ENCODE data around the gene TMEFF2.

TMEFF2 gene

DNA sequence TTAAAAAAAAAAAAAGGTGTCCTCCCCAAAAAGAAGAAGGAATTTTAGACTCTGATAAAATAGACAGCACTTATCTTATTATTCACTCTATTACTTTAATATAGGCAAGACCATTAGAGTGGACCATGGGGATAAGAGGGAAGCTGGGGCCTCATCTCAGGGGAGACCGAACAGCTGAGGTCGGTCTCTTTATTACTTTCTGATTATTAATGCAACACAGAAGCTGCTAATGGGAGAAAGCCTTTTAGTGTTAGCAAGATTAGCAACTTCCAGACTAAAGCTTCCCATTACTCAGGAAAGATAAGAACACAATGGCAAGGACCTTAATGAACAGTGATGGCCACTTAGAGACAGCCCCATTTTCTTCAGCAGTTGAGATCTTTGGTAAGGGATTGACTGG is 135.5 kb downstream of the TMEFF2 start:
- DNase-seq = no peak

DNA sequence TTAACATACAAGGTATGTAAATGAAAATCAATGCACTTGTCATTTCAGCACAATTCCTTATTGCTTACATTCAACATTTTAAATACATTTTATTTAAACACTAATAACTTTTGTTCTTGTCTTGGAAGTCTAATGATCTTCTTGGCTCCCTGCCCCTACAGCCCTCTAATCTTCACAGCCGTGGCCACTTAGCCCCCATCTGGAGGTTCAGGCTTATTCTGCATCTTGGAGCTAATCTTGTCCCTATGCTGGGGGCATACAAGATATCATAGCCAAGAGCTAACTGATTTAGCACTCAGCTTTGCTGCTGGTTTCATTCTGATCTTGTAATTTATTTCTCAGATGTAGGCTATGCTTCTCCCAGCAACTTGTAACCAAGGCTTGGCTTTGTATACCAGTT is 140.8 kb downstream of the TMEFF2 start:
- no peak for DNase-seq

DNA sequence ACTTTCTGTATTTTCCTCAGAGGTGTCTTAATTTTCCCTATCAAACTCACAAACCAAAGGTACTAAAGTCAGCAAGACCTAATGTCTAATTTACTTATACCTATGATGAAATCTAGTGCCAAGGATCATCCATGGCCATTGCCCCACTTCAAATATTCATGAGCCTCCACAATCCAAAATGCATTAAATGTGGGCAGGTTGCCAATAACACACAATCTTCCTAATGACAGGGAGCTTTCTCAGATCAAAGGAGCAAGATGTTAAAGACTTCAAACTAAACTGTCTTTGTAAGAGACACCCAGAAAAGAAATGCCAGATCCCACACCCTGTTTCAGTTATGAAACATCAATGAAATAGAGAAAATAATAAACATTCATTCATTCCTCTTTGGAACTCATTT is 143.2 kb downstream of the TMEFF2 start:
- no peak for DNase-seq

DNA sequence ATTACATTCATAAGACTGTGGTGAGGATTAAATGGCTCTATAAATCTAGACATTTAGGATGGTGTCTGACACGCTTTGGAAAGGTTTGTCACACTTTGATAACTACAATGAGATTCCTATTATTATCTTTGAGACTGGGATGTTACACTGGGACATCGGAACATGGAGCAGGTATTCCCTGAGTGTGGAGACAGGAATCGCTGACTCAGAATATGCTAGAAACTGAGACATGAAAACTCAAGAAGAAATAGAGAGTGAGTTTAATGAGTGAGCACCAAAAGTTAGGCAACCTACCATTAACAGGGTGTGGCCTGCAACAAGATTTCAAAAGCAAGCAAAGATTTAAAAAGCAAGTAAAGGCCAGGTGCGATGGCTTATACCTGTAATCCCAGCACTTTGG is 145.4 kb downstream of the TMEFF2 start:
- no peak for DNase-seq

DNA sequence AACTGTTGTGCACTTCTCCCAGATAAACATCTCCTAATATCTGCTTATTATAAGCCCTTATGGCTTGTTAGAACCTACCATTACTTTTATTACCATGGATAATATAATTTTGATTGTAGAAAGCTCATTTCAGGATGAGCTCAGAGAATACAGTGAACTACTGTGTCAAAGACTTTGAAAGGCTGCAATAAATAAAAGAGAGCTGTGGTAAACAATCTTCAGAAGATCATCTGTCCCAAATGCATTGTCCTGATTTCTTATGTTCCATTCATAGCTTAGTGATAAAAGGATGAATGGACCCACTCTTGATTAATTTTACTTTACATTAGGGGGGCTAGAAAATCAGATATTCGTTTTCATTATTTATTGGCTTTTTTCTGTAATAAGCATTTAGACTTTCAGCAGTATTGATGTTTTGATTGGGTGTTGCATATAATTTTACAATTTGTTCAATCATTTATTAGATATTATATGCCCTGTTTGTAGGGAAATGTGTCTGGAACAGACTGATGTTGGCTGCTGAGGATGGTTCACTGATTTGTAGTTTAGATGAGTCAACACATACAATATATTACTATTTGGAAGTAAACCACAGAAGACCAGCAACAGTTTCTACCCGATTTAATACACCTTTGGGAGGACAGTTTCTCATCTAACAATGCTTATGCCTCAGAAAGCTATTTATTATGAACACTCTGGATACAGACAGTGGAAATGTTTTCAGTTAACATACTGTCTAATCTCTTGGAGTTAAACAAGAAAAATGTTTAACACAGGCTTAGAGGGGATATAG is 147.2 kb downstream of the TMEFF2 start:
- DNase-seq = no peak

DNA sequence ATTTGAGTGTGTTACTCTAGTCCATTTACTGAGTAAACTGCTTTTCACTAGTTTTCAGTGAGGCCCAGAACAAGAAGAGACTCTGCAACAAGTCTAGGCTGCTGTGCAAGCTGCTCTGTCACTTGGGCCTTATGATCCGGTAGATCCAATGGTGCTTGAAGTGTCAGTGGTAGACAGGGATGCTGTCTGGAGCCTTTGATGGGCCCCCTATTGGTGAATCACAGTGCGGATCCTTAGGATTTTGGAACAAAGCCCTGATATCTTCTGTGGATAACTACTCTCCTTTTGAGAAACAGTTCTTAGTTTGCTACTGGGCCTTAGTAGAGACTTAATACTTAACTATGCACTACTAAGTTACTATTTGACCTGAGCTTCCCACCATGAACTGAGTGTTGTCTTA is 150.2 kb downstream of the TMEFF2 start:
- no peak for DNase-seq

DNA sequence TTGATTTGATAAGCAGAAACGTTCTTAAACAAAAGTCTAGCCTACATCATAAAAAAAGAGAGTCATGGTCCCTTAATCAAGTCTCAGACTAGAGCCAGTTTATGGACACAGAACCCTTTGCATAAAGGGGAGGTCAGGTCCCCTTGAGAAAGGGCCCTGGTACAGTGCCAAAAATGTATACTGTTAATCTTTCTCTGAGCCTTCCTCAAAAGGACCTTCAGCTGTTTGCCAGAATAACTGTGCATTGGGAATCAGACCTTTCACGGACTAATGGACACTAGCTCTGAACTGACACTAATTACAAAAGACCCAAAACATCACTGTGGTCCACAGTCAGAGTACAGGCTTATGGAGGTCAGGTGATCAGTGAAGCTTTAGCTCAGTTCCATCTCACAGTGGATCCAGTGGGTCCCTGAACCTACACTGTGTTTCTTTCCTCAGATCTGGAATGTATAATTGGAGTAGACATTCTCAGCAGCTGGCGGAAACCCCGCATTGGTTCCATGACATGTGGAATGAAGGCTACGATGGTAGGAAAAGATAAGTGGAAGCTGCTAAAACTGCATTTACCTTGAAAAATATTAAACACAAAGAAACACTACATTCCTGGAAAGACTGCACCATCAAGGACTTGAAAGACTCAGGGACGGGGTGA is 151.4 kb downstream of the TMEFF2 start:
- no peak for DNase-seq

DNA sequence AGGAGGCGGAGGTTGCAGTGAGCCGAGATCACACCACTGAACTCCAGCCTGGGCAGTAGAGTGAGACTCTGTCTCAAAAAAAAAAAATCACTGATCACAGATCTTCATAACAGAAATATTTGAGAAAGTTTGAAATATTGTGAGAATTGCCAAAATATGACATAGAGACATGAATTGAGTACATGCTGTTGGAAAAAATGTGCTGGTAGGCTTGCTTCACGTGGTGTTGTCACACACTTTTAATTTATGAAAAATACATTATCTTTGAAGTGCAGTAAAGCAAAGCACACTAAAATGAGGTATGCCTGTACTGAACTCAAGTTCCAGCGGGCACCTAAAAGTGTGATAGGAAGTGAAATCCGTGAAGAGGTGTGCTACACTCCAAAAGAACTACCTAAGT is 152.6 kb downstream of the TMEFF2 start:
- DNase-seq = no peak

DNA sequence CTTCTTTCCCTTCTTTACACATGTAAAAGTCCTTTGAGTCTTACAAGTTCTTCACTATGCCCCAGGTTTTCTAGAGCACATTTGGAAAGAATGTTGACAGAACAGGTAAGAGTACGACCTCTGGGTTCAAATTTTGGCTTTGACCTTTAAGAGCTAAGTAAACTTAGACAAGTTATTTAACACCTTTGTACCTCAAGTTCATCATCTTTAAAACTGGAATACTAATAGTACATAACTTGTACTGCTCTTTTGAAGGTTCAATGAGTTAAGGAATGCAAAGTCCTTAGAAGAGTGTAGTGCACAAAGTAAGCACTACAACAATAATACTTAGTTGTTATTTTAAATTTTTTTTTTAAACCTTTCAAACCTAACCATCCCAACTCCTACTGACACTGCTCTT is 156.6 kb downstream of the TMEFF2 start:
- no peak for DNase-seq

DNA sequence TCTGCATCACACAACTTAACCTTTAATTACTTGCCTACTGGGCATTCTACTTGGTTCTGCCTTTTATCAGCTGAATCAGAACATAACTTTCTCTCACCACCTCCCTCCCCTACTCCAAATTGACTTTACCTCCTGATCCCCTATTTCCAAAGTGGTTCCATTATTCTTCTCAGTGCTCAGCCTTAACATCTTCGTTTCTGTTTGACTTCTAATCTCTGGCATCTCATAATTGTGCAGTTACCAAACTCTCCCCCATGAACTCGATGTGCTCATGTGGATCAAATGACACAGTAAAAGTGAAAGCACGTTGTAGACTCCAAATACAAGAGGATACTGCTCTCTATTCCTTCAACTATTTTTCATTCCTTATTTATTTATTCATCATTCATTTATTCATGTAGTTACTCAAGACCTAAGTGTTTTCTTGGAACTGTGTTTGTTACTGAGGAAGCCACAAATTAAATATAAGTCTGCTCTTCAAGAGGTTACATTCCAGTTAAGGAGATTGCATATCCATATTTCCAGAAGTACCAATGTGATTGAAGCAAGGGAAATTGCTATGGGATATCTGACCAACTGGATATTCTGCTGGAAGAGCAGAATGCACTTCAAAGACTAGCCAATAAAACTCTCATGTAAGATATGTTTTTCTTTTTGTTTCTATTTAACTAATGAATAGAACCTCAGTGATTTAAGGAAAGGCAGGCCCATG is 158.8 kb downstream of the TMEFF2 start:
- no peak for DNase-seq

DNA sequence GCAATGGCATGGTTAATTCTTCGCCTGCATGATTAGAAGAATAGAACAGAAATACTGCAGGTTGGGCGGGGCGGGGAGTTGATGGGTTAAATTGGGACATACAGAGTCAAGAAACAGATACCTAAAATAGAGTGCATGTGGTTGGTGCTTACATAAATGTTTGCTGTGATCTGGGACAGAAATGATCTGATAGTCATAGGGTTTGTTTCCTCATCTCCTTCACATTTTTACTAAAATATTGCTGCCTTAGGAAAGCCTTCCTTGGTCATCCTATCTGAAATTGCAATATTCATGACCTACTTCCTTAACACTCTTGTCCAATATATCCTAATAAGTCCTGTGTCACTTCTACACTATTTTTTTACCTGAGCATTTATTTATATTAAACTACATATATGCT is 163.9 kb downstream of the TMEFF2 start:
- DNase-seq = no peak

DNA sequence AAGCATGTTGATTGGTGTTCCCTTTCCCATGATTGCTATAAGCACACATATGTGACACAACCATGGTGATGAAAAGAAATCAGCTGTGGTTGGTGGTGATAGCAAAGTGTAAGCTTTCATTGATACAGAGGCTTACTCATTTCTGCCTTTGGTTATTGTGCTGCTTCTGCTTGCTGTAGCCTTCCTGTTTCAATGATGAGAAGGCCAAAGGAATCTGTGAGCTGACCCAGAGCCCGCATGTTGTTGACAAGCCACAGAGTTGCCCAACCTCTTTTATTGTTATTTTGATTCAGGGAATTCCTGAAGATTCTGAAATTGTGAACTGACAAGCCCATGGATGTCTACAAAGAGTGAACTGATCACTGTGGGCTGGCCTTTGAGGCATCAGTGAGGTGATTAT is 164.4 kb downstream of the TMEFF2 start:
- no peak for DNase-seq

DNA sequence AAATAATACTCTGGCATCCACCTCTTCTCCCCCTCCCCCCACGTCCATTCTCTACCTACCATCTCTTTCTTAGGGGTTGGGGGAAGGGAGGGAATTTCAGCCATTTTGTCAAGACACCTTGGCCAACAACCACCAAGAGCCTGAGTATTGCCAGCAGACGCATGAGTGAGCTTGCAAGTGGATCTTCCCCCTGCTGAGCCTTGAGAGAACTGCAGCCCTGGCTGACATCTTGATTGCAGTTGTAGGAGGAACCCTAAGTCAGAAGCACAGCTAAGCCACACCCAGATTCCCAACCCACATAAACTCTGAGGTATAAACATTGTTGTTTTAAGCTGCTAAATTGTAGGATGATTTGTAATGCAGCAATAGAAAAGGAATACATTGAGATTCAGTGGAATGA is 165.6 kb downstream of the TMEFF2 start:
- no peak for DNase-seq

DNA sequence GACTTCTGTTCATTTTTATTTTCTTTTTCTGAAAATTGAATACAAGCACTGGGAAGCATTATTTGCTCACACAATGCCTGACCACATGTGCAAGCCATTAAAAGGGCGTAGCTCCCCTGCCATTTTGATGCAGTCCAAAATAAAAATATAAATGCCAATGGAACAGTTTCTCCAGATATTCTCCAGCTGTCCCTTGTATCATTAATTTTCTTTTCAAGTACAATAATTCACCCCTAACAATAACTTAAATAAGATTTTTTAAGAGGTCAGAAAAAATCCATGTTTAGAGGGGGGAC is 168.0 kb downstream of the TMEFF2 start:
- DNase-seq = no peak

DNA sequence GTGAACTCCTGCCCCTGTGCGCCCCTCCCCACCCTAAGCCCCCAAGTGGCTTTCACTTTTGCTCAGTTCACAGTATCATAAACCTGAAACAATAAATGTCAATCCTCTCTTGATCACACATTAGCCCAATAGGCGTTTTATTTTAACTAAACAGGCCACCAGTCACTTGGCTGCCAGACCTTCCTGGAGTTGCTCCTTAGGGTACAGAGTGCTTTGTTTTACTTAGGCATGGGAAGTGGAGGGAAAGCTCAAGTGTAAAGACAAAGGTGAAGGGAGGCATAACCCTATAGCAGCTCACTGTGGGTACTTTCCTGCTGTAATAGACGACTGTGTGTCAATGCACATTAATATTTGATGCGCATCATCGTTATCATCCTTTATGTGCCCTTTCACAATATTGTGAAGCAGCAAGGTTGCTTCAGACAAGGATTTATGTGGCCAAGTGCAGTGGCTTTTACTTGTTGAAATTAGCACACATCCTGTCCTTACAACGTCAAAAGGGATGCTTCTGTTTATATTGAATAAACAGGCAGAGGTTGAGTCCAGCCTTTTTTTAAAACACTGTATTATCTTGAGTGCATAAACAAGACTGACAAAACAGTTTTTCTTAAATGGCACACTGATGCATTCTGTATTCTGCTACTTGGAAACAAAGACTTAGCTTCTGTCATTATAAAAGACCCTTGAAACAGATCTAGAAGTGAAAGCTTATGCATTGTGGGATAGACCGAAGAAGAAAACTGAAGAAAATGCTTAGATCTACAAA is 168.5 kb downstream of the TMEFF2 start:
- DNase-seq = no peak

DNA sequence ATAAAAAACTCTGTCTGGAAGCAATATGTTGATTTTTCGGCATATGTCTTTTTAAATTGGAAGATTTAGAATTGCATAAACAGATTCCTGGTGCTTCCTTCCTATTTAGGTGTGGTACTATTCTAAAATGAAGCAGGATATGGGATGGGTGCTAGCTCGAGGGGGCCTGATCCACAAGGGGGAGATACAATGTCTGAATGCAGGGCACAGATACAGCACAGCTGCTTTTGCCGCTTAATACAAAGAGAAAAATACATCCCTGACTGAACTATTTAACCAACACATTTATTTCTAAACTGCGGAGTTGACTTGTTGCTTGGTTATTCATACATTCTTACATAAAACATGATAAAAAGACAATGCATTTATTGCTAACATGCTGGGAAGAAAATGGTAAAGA is 169.1 kb downstream of the TMEFF2 start:
- no peak for DNase-seq

DNA sequence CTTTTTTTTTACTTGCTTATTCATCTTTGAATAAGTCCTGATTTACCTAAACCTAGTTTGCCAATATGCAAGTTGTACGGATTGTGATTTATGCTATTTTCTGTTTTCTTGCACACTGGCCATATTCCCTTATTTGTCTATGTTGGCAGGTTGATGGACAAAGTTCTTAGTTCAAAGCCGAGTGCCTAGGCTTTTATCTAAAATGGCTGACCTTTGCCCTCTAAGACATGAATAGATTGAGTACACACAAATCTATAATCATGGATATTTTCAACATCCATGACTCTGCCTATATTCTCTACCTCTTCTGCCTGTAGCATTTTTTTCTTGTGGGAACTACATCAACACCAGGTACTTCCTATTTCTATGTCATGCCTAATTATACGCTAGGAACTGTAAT is 171.7 kb downstream of the TMEFF2 start:
- DNase-seq = no peak

DNA sequence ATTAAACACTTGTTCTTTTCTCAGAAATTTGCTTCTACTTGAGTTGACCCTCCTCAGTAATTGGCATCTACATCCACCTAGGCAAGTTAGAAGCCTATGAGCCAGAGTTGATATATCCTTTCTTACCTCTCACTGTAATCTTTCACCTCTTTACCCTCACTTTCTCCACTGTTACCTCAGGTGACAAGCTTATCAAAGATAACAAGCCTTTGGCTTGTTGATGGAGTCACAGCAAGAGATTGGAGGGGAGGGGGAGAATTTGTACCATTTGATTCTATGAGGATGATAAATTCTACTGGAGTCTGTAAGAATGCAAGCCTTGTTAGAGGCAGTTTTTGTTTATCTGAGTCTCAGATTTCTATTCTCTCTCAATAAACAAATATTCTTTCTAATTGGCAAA is 176.9 kb downstream of the TMEFF2 start:
- no peak for DNase-seq

DNA sequence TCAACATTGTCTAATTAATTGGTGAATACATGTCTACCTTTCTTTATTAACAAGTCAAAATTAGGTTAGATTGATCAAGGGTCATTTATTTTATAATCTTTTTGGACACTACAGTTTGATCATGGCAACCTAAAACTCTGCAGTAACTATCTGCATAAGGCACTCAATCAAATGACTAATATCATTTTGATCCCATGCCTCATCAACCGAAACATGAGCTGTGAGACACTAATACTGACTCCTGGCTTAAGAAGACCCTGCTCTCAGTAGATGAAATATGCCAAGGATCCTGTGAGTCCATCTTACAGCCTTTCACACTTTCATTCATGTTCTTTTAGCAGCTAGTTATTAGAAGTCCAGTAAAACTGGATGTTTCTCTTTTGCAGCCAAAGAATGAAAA is 178.5 kb downstream of the TMEFF2 start:
- no peak for DNase-seq

DNA sequence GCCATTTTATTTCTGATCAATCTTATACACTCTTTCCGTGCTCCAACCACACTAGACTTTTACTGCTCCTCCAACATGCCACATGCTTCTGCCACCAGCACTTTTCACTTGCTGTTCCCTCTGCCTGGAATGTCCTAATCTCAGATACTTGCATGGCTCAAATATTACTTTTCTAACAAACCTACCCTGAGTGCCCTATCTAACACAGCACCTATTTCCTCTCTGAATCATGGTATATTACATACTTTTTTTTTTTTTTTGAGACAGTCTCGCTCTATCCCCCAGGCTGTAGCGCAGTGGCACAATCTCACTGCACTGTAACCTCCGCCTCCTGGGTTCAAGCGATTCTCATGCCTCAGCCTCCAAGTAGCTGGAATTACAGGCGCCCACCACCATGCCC is 181.5 kb downstream of the TMEFF2 start:
- no peak for DNase-seq

DNA sequence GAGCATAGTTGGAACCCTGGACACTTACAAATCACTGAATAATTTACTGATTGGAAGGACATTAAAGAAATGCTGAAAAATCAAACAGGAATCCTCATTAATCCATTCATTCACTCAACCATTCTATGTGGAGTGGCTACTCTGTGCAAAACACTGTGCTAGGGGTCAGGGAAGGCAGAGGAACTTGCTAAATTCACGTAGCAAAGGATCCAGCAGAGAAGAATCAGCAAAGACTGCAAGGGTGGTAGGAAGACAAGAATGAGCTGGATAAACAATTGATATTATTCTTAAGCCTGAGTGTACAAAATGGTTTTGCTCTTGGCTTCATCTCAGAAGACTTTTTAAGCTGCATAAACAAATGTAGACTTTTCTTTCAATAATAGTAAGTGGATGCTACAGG is 183.5 kb downstream of the TMEFF2 start:
- no peak for DNase-seq

DNA sequence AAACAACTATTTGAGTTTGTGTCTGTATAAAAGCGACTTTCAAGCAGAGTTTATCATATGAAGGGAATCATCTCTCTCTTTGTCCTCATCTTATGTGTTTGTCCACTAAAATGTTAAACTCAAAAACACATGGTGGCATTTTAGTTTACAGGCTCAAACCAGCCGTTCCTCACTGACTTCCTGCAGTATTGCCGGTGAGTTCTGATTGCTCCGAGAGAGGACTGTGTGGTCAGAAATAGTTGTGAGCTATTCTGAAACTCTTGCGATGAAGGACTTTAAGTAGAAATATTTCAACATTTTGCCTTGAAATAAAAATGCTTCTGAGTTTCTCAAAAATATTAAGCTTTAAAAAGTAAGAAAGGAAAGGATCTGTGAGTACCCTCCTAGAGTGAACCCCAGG is 184.7 kb downstream of the TMEFF2 start:
- no peak for DNase-seq

DNA sequence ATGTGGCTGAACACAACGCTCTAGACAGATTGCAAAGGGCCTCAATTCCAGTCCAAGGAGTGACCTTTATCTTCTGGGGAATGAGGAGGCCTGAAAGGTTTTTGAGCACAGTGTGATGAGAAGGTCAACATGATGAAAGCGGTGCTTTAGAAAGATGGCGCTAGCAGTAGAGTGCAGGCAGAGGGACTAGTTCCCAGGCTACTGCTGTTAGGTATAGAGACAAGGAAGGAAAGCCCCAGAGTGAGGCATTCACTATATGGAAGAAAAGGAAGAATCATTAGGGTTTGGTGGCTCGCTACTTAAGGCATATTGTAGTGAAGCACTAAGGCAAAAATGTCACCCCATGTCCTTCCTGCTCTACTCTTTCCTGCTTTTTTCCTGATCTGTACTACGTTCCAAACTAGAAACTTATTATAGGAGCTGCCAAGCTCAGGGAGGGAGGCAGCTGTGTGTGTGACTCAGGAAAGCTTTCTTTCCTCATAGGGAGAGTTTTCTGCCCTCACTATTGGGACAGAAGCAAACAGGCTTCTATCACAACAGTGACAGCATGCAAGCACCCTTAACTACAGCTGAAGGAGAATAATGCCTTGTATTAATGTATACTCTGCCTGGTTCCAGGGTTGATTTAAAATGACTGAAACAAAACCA is 187.0 kb downstream of the TMEFF2 start:
- DNase-seq = no peak

All from activated CD4-positive, alpha-beta T cell treated with anti-CD3 and anti-CD28 coated beads for 4 hours (primary cell).